ENCODE data around the gene MYBBP1A.
"Not testable (repeated sequence)": the region's sequence is repeated elsewhere in the genome, so short reads cannot be mapped to it uniquely, and the experiment has no call there.

The MYBBP1A gene

DNA sequence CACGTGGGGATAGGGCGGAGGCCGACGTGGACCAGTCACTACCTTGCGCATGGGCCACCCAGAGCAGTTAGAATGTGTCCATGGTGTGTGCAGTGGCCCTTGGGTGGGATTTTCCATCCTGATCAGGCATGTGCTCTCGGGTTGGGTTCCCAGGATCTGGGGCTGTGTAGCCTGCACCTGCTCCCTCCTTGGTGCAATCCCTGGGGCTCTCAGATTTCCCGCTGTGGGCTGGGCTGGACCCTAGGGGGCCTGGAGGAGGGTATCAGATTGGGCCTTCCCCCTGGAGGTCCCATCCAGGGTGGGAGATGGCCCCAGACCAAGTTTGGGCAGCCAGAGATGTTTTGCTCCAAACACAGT is 30.4 kb upstream of the MYBBP1A start:
- H3K9me3 ChIP-seq (ENCODE audit: control insufficient read depth, low read length): no peaks in the 10 kb centered on the region
- H3K9ac ChIP-seq (ENCODE audit: low read length): no peak overlapping the region
- H3K4me3 ChIP-seq (ENCODE audit: low read length): no peak overlapping the region
- H3K4me1 ChIP-seq (ENCODE audit: control insufficient read depth, insufficient read depth, low read length): peaks cover 14% of the 10 kb centered on the region
- H3K36me3 ChIP-seq (ENCODE audit: control insufficient read depth, insufficient read depth, low read length): no peaks in the 10 kb centered on the region
- peaks cover 49% of the 10 kb centered on the region for H3K27me3 ChIP-seq (ENCODE audit: control insufficient read depth, insufficient read depth, low read length)

DNA sequence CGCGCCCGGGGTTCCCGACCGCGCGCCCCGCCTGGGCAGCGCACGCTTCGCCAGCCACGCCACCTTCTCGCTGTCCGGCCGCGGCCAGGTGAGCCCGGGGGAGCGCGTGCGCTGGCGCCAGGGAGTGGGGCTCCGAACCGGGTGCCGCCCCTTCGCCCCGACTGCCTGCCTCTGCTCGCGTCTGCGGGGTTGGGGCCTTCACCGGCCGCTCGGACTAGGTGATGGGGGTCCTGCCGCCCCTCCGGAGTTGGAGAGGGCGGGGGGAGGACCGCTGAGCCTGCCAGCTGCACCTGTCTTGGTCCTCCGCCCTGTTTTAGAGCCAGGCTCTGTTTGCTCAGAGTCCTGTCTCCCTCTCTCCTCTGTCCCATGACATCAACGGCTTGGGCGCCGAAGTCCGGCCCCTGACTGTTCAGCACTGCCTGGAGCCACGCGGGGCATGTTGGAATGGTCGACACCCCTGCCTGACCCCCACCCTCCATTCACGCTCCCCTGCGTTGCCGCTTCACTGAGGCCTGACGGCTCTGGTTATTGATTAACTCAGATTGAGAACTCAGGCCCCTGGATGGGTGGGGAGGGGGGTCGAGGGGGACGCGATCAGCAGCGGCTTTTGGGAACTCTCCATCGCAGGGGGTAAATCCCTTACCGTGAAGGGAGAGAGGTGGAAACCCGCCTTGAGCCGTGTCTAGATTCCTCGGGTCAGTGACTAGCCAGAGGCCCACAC is 29.9 kb upstream of the MYBBP1A start:
- Histone ChIP-seq H3K9ac (ENCODE audit: low read length) (no peak overlapping the region), H3K4me3 (ENCODE audit: low read length) (no peak overlapping the region), H3K36me3 (ENCODE audit: control insufficient read depth, insufficient read depth, low read length) (no peaks in the 10 kb centered on the region), H3K9me3 (ENCODE audit: control insufficient read depth, low read length) (no peaks in the 10 kb centered on the region), H3K4me1 (ENCODE audit: control insufficient read depth, insufficient read depth, low read length) (peaks cover 14% of the 10 kb centered on the region), H3K27me3 (ENCODE audit: control insufficient read depth, insufficient read depth, low read length) (peaks cover 51% of the 10 kb centered on the region)

DNA sequence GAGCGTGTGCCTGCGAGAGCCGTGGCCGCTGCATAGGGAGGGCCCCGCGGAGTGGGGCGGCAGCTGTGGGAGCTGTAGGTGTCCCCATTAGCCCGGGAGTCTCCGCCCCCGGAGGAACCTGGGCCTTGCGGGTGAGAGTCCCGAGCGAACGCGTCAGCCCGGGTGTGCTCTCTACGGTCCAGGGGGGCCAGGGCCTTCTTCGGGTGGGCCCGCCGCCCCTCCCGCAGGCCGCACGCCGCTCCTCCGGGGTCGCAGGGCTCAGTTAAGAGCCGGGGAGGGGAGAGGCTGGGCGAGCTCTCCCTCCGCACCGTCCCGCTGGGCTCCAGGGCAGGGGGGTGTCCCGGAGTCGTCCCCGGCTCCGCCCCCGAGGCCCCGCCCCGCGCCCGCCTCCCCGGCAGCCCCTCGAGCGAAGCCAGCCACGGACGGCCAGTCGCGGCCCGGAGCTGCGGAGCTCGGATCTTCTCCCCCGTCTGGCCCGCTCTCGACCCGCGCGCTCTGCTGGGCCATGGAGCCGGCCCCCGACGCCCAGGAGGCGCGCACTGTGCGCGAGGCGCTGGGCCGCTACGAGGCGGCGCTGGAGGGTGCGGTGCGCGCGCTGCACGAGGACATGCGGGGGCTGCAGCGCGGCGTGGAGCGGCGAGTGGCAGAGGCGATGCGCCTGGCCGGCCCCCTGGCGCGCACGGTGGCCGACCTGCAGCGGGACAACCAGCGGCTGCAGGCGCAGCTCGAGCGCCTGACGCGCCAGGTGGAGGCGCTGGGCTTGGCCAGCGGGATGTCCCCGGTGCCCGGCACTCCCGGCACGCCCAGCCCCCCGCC is 29.1 kb upstream of the MYBBP1A start, which contains the start of gene SMTNL2:
SMTNL2 (plus strand) TSS at position 429 of the 816 bp plus-strand sequence; CDS start at position 506, 77 bp downstream.
- Histone ChIP-seq H3K36me3 (ENCODE audit: control insufficient read depth, insufficient read depth, low read length) (no peaks in the 10 kb centered on the region), H3K9ac (ENCODE audit: low read length) (no peak within 1 kb of the TSS), H3K9me3 (ENCODE audit: control insufficient read depth, low read length) (no peaks in the 10 kb centered on the region), H3K27me3 (ENCODE audit: control insufficient read depth, insufficient read depth, low read length) (peaks cover 53% of the 10 kb centered on the region), H3K4me3 (ENCODE audit: low read length) (no peak within 1 kb of the TSS), H3K4me1 (ENCODE audit: control insufficient read depth, insufficient read depth, low read length) (peaks cover 14% of the 10 kb centered on the region)

DNA sequence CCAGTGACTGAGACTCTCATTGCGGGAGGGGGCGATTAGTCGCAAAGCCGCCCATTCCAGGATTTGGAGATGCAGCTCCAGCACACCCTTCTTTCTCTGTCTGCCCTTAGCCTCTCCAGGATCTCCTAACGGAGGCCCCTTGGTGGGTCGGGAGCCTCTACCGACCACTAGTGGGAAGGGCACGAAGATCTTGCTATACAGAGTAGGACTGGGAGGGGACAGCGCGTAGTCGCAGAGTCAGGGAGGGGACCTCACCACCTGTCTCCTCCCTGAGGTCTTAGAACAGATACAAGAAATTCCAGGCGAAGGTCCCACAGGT is 28.6 kb upstream of the MYBBP1A start:
- H3K9me3 ChIP-seq (ENCODE audit: control insufficient read depth, low read length): no peaks in the 10 kb centered on the region
- H3K9ac ChIP-seq (ENCODE audit: low read length): no peak overlapping the region
- no peak overlapping the region for H3K4me3 ChIP-seq (ENCODE audit: low read length)
- H3K27me3 ChIP-seq (ENCODE audit: control insufficient read depth, insufficient read depth, low read length): peaks cover 53% of the 10 kb centered on the region
- H3K4me1 ChIP-seq (ENCODE audit: control insufficient read depth, insufficient read depth, low read length): peaks cover 14% of the 10 kb centered on the region
- no peaks in the 10 kb centered on the region for H3K36me3 ChIP-seq (ENCODE audit: control insufficient read depth, insufficient read depth, low read length)

DNA sequence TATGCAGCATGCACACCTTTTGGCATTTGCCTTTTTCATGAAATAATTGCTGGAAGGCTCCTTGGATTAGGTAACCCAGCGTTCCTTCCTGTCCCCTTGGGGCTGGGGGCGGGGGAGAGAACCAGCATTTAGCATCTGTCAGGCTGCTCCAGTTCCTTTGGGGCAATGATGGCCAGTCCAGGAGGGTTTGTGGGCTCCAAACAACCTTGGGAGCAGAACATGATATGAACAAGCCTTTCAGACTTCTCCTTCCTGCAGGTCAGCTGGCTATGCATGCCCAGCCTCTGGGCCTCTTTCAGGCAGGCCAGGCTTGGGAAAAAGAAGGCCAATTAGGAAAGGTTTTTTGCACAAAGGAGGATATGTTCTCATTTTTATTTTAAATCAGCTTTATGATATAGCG is 28.0 kb upstream of the MYBBP1A start:
- H3K36me3 ChIP-seq (ENCODE audit: control insufficient read depth, insufficient read depth, low read length): no peaks in the 10 kb centered on the region
- H3K4me3 ChIP-seq (ENCODE audit: low read length): no peak overlapping the region
- H3K9me3 ChIP-seq (ENCODE audit: control insufficient read depth, low read length): no peaks in the 10 kb centered on the region
- H3K27me3 ChIP-seq (ENCODE audit: control insufficient read depth, insufficient read depth, low read length): peaks cover 53% of the 10 kb centered on the region
- H3K4me1 ChIP-seq (ENCODE audit: control insufficient read depth, insufficient read depth, low read length): peaks cover 14% of the 10 kb centered on the region
- H3K9ac ChIP-seq (ENCODE audit: low read length): no peak overlapping the region

DNA sequence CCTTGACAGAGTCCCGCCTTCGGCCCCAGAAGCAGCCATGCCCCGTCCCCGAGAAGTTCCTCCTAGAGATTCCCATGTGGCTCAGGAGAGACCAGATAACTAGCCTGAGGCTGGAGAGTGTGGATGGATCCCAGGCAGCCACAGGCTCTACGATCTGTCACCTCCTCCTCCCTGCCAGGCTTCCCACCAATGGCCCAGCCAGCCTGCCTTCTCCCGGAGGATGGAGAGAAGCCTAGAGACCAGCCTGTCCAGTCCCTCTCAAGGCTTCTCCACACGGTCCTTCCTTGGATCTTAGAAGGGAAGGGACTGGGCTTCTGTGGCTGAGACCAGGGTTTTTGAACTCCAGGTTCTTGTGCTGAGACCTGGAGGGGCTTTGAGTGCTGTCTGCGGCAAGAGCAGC is 27.5 kb upstream of the MYBBP1A start:
- no peak overlapping the region for H3K9ac ChIP-seq (ENCODE audit: low read length)

DNA sequence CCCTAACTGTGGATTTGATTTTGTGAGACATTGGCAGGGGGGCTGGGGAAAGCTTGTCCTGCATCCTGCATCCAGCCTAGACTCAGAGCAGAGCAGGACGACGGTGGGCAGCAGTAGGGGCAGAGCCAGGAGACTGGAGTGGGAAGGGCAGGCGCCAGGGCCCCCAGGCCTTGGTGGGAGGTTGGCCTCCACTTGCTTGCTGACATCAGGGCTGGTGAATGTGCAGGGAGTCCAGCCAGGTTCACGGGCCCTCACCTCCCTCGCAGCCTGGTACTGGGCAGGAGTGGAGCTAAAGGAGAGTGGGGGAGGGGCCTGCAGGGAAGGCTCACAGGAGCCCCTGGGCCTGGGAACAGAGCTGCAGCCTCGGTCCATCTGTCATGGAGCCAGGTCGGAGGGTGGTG is 26.9 kb upstream of the MYBBP1A start:
- H3K27me3 ChIP-seq (ENCODE audit: control insufficient read depth, insufficient read depth, low read length): peaks cover 56% of the 10 kb centered on the region

More for the DNA sequence above, 27.5 kb upstream of the MYBBP1A start:
- H3K27me3 ChIP-seq (ENCODE audit: control insufficient read depth, insufficient read depth, low read length): peaks cover 53% of the 10 kb centered on the region
- no peak overlapping the region for H3K4me3 ChIP-seq (ENCODE audit: low read length)
- H3K4me1 ChIP-seq (ENCODE audit: control insufficient read depth, insufficient read depth, low read length): peaks cover 14% of the 10 kb centered on the region
- H3K36me3 ChIP-seq (ENCODE audit: control insufficient read depth, insufficient read depth, low read length): no peaks in the 10 kb centered on the region
- no peaks in the 10 kb centered on the region for H3K9me3 ChIP-seq (ENCODE audit: control insufficient read depth, low read length)

DNA sequence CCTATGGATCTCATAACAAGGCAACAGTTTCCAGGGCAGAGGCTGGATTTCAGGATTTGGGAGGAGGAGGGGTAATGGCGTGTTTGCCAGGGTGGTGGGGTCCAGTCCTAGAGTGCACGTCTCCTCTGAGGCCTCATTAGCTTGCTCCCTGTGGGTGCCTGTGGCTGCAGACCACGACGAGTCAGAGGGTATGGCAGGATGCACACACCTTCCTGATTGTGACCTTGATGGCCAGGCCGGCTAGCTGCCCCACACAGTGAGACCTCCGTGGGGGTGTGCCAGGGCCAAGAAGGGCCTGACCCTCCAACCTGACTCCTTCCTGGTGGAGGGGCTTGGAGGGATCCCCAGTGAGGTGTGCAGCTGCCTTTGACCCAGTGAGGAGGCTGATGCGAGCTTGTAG is 25.1 kb upstream of the MYBBP1A start:
- Histone ChIP-seq H3K27me3 (ENCODE audit: control insufficient read depth, insufficient read depth, low read length) (peaks cover 47% of the 10 kb centered on the region), H3K9me3 (ENCODE audit: control insufficient read depth, low read length) (no peaks in the 10 kb centered on the region), H3K4me3 (ENCODE audit: low read length) (no peak overlapping the region), H3K9ac (ENCODE audit: low read length) (no peak overlapping the region), H3K36me3 (ENCODE audit: control insufficient read depth, insufficient read depth, low read length) (no peaks in the 10 kb centered on the region), H3K4me1 (ENCODE audit: control insufficient read depth, insufficient read depth, low read length) (peaks cover 13% of the 10 kb centered on the region)

More for the DNA sequence above, 26.9 kb upstream of the MYBBP1A start:
- Histone ChIP-seq H3K4me1 (ENCODE audit: control insufficient read depth, insufficient read depth, low read length) (peaks cover 14% of the 10 kb centered on the region), H3K4me3 (ENCODE audit: low read length) (no peak overlapping the region), H3K9me3 (ENCODE audit: control insufficient read depth, low read length) (no peaks in the 10 kb centered on the region), H3K36me3 (ENCODE audit: control insufficient read depth, insufficient read depth, low read length) (no peaks in the 10 kb centered on the region), H3K9ac (ENCODE audit: low read length) (no peak overlapping the region)

DNA sequence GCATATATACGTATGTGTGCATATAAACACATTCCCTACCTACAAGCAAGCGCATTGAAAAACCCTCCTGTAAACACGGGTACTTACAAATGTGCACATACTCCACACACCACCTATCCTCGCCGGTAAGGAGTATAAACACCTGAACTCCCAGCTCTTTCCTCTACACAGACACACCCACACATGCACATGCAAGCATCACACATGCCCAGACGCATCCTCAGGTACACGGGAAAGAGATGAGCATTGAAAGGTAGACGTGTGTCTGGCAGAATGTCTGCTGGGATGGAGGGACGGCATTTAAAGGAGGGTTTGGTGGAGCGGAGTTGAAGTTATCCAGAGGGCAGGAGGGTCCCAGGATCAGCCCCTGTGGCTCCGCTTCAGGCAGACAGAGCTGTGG is 24.5 kb upstream of the MYBBP1A start:
- H3K36me3 ChIP-seq (ENCODE audit: control insufficient read depth, insufficient read depth, low read length): no peaks in the 10 kb centered on the region
- peaks cover 42% of the 10 kb centered on the region for H3K27me3 ChIP-seq (ENCODE audit: control insufficient read depth, insufficient read depth, low read length)
- no peak overlapping the region for H3K9ac ChIP-seq (ENCODE audit: low read length)
- H3K4me1 ChIP-seq (ENCODE audit: control insufficient read depth, insufficient read depth, low read length): peaks cover 9% of the 10 kb centered on the region
- no peaks in the 10 kb centered on the region for H3K9me3 ChIP-seq (ENCODE audit: control insufficient read depth, low read length)
- no peak overlapping the region for H3K4me3 ChIP-seq (ENCODE audit: low read length)

DNA sequence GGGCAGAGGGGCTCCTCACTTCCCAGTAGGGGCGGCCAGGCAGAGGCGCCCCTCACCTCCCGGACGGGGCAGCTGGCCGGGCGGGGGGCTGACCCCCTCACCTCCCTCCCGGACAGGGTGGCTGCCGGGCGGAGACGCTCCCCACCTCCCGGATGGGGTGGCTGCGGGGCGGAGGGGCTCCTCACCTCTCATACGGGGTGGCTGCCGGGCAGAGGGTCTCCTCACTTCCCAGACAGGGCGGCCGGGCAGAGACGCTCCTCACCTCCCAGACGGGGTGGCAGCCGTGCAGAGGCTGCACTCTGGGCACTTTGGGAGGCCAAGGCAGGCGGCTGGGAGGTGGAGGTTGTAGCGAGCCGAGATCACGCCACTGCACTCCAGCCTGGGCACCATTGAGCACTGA is 23.2 kb upstream of the MYBBP1A start:
- not testable (repeated sequence) for H3K9ac ChIP-seq (ENCODE audit: low read length); H3K36me3 ChIP-seq (ENCODE audit: control insufficient read depth, insufficient read depth, low read length); H3K4me1 ChIP-seq (ENCODE audit: control insufficient read depth, insufficient read depth, low read length); H3K4me3 ChIP-seq (ENCODE audit: low read length); H3K9me3 ChIP-seq (ENCODE audit: control insufficient read depth, low read length)
- H3K27me3 ChIP-seq (ENCODE audit: control insufficient read depth, insufficient read depth, low read length): peaks cover 29% of the 10 kb centered on the region

DNA sequence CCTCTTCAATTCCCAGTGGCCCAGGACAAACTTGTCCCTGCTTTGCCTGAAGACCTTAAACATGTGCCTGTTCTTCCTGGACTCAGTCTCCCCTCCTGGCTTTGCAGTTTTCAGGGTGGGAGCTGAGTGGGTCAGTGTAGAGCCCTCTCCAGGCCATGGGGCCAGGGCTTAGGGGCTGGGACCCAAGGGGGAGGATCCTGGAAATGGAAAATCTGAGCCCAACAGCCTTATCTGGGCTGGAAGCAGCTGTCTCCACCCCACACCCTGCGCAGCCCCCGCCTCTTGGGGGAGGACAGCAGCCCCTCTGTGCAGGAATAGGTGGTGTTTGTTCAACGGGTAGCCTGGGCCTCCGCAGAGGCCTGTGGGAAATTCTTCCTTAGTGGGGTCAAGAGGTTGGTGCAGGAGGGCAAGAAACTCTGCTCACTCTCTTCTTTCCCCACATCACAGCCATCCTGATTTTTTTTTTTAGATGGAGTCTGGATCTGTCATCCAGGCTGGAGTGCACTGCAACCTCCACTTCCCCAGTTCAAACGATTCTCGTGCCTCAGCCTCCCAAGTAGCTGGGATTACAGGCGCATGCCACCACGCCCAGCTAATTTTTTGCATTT is 22.3 kb upstream of the MYBBP1A start:
- Histone ChIP-seq H3K4me1 (ENCODE audit: control insufficient read depth, insufficient read depth, low read length) (no peaks in the 10 kb centered on the region), H3K9me3 (ENCODE audit: control insufficient read depth, low read length) (no peaks in the 10 kb centered on the region), H3K27me3 (ENCODE audit: control insufficient read depth, insufficient read depth, low read length) (peaks cover 20% of the 10 kb centered on the region), H3K4me3 (ENCODE audit: low read length) (no peak overlapping the region), H3K36me3 (ENCODE audit: control insufficient read depth, insufficient read depth, low read length) (no peaks in the 10 kb centered on the region), H3K9ac (ENCODE audit: low read length) (no peak overlapping the region)

DNA sequence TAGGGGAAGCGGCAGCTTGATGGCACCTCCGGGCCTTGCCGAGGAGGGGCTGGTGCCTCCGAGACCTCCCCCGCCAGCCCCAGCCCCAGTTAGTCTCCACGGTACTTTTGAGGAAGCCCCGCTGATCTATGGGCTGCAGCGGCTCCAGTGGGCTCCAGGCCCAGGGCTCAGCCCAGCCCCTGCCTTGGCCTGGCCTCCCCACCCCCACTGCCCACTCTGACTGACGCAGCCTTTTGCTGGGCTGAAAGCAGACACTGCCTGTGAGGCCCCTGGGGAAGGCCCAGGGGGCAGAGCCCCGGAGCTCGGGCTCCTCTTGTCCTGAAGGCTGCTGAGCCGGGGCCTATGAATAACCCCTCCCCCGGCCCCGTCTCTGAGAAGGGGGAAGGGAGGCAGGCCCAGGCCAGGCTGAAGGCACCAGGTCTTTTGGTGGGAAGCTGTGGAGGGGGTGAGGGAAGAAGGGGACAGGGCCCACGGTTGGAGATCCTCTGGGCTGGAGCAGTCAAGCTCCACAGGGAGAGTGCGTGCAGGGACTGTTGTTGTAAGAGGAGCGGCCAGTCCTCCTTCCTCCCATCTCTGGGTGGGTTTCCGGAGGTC is 21.6 kb upstream of the MYBBP1A start:
- no peaks in the 10 kb centered on the region for H3K4me1 ChIP-seq (ENCODE audit: control insufficient read depth, insufficient read depth, low read length)
- no peaks in the 10 kb centered on the region for H3K9me3 ChIP-seq (ENCODE audit: control insufficient read depth, low read length)
- H3K4me3 ChIP-seq (ENCODE audit: low read length): no peak overlapping the region
- H3K9ac ChIP-seq (ENCODE audit: low read length): no peak overlapping the region
- H3K36me3 ChIP-seq (ENCODE audit: control insufficient read depth, insufficient read depth, low read length): no peaks in the 10 kb centered on the region
- H3K27me3 ChIP-seq (ENCODE audit: control insufficient read depth, insufficient read depth, low read length): peaks cover 14% of the 10 kb centered on the region

All from mucosa of stomach (tissue), 1 donor.